ENCODE measurements around the gene LSM12.

- TF ChIP-seq CTCF (IDR thresholded peaks at IDR 0.05; ENCODE audit: extremely low read depth in 1 of 2, insufficient read depth in 1 of 2, low read depth in 1 of 2, low read length in 2 of 2) (no peak), EZH2 (IDR thresholded peaks at IDR 0.05; ENCODE audit: borderline replicate concordance, low read depth, low read length, severe bottlenecking) (no peak), POLR2AphosphoS5 (IDR thresholded peaks at IDR 0.05; ENCODE audit: insufficient read depth, low read depth, low read length) (no peak), FOS (IDR thresholded peaks at IDR 0.05; ENCODE audit: borderline replicate concordance, insufficient read depth, low read length) (no peak), POLR2A (IDR thresholded peaks at IDR 0.05; ENCODE audit: low read depth, low read length) (no peak), JUN (IDR thresholded peaks at IDR 0.05; ENCODE audit: borderline replicate concordance, insufficient read depth, insufficient read length, low read depth) (no peak), GATA2 (IDR thresholded peaks at IDR 0.05; ENCODE audit: insufficient read depth, insufficient read length, low read depth, low read length) (no peak)
Observed at GRCh38 chr17:44022246-44022645, 44.2 kb downstream of the LSM12 start.
